Esophagus muscularis mucosa (tissue), 4 donors: ENCODE measurements around the gene DDIT3.

Source experiments
- EP300 ChIP-seq: sonication (generic); formaldehyde crosslinking; IDR thresholded peaks from one replicate; pipeline ENCODE4 v1.6.1; 2017; ENCODE audit warnings: antibody characterized with exemption
- POLR2A ChIP-seq: fragments of 450-650 bp; IDR thresholded peaks from one replicate; pipeline ENCODE4 v1.6.1; 2017; ENCODE audit warnings: antibody characterized with exemption, moderate library complexity, mild to moderate bottlenecking, low read depth
- TF ChIP-seq, protein P1 (sequence below), 3 experiments: fragments of 200-600 bp in 2 of 3; fragments of 450-650 bp in 1 of 3; sonication (generic) in 2 of 3; IDR thresholded peaks; one replicate each; pipeline ENCODE4 v1.5.1; 2017 to 2019; ENCODE audit warnings: antibody characterized with exemption in 3 of 3, mild to moderate bottlenecking in 2 of 3, moderate library complexity in 1 of 3

- TF ChIP-seq, protein P1, sequence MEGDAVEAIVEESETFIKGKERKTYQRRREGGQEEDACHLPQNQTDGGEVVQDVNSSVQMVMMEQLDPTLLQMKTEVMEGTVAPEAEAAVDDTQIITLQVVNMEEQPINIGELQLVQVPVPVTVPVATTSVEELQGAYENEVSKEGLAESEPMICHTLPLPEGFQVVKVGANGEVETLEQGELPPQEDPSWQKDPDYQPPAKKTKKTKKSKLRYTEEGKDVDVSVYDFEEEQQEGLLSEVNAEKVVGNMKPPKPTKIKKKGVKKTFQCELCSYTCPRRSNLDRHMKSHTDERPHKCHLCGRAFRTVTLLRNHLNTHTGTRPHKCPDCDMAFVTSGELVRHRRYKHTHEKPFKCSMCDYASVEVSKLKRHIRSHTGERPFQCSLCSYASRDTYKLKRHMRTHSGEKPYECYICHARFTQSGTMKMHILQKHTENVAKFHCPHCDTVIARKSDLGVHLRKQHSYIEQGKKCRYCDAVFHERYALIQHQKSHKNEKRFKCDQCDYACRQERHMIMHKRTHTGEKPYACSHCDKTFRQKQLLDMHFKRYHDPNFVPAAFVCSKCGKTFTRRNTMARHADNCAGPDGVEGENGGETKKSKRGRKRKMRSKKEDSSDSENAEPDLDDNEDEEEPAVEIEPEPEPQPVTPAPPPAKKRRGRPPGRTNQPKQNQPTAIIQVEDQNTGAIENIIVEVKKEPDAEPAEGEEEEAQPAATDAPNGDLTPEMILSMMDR (IDR thresholded peaks at IDR 0.05), result no peak
- TF ChIP-seq POLR2A (no peak), EP300 (no peak)
Measured at GRCh38 chr12:57521525-57522010, 1.3 kb upstream of the DDIT3 start.
